ENCODE data around the gene CLIC5.

DNA sequence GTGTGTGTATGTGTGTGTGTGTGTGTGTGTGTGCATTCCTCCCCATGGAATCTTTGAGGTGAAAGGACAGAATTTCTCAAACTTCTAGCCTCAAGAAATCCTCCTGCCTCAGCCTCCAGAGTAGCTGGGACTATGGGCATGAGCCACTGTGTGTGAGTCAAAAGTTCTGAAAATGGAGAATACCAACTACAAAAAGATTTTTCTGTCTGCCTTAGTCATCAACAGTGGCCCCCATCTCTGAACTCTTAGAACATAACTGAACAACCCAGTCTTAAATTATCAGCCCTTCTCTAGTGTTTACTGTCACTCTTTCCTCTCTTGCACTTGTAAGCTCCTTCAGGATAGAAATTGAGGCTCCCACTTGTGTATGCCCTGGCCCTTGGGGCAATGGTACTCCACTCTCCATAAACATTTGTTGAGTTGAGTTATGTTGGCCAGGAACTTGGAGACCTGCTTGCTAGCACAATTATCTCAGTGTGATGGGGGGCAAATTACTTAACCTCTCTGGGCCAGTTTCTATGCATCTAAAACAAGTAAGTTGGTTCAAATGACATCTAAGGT is 35.3 kb upstream of the CLIC5 start:
- TF ChIP-seq, protein P1, sequence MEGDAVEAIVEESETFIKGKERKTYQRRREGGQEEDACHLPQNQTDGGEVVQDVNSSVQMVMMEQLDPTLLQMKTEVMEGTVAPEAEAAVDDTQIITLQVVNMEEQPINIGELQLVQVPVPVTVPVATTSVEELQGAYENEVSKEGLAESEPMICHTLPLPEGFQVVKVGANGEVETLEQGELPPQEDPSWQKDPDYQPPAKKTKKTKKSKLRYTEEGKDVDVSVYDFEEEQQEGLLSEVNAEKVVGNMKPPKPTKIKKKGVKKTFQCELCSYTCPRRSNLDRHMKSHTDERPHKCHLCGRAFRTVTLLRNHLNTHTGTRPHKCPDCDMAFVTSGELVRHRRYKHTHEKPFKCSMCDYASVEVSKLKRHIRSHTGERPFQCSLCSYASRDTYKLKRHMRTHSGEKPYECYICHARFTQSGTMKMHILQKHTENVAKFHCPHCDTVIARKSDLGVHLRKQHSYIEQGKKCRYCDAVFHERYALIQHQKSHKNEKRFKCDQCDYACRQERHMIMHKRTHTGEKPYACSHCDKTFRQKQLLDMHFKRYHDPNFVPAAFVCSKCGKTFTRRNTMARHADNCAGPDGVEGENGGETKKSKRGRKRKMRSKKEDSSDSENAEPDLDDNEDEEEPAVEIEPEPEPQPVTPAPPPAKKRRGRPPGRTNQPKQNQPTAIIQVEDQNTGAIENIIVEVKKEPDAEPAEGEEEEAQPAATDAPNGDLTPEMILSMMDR (IDR thresholded peaks at IDR 0.05), result no peak
- TF ChIP-seq POLR2A (IDR thresholded peaks at IDR 0.05), result no peak
